ENCODE results near the gene AP1G1. TPM values are rescaled to one million over a fixed set of nuclear protein-coding genes. Genes with fewer than 3 reads are reported as not detected.
A peak's percentile ranks its signal among the peaks of the same experiment; 100 is the strongest.

The AP1G1 gene
- total RNA-seq (2021) (95.6 and 95.8 TPM in 2 replicates), Bru-seq, nascent RNA (percentile 90 among the genes with signal in this experiment), BruChase-seq, experiment 1, labeled RNA remaining after a 2-hour chase (percentile 93 among the genes with signal in this experiment), BruChase-seq, experiment 2, labeled RNA remaining after a 6-hour chase (percentile 94 among the genes with signal in this experiment)
- long read RNA-seq, full-length matches to known transcripts = 27 of 60 reads
- long read RNA-seq, partial matches to known transcripts = 5 of 60 reads
- long read RNA-seq, other reads (novel, unspliced or antisense) = 28 of 60 reads

- Histone ChIP-seq H3K9me3 (ENCODE audit: low read depth, low read length, poor library complexity, severe bottlenecking) (no peaks in the 10 kb centered on the region), H3K36me3 (ENCODE audit: insufficient read depth, low read length, poor library complexity, severe bottlenecking) (peaks cover 3% of the 10 kb centered on the region), H3K27ac (ENCODE audit: low read depth, low read length, poor library complexity, severe bottlenecking) (peak within 1 kb of the TSS; percentile 99), H3K27me3 (replicated peaks; ENCODE audit: insufficient read depth, low read depth, low read length, poor library complexity) (no peaks in the 10 kb centered on the region), H3K4me3 (ENCODE audit: low read depth, low read length, poor library complexity, severe bottlenecking) (peak within 1 kb of the TSS; percentile 87), H3K4me1 (ENCODE audit: insufficient read depth, low read length, poor library complexity, severe bottlenecking) (peaks cover 14% of the 10 kb centered on the region)
- BruUV-seq (replicated peaks) = no TSS peak
- TF ChIP-seq EZH2 (IDR thresholded peaks at IDR 0.05; ENCODE audit: borderline replicate concordance, low read depth, low read length, poor library complexity, severe bottlenecking) (no peak), CTCF (conservative IDR thresholded peaks at IDR 0.05; ENCODE audit: low read depth, low read length) (no peak)
- POLR2A ChIA-PET (ENCODE audit: low non-redundant PET) = interaction anchor here (0.5 kb wide), 1 partner anchor 17 kb away, joined by 3 read pairs; no protein-coding TSS in a partner anchor
- CTCF ChIA-PET = interaction anchor here (1.0 kb wide), 1 partner anchor 73 kb away, joined by 3 read pairs; no protein-coding TSS in a partner anchor
- DNase-seq (ENCODE audit: low spot score) = peak; percentile 99
- intact Hi-C loops (cut with micrococcal nuclease; ENCODE audit: unreplicated experiment) = loop anchor here (5.0 kb wide), 1 partner anchor 88 kb away; the partner anchor contains the start of gene IST1
These were observed at the start of gene AP1G1 for GRCh38 chr16:71808593-71809459. Gene AP1G1, minus strand, starts transcription at chr16:71808834. Its CDS starts 19,355 bp downstream, at chr16:71789479.

GRCh38 chr16:71855937-71856662 lies 47.5 kb upstream of the AP1G1 start:
- CTCF ChIA-PET = no interaction called here
- no peak overlapping the region for H3K4me3 ChIP-seq (ENCODE audit: low read depth, low read length, poor library complexity, severe bottlenecking)
- H3K27ac ChIP-seq (ENCODE audit: low read depth, low read length, poor library complexity, severe bottlenecking) = no peak overlapping the region
- POLR2A ChIA-PET (ENCODE audit: low non-redundant PET) = no interaction called here
- TF ChIP-seq CTCF (conservative IDR thresholded peaks at IDR 0.05; ENCODE audit: low read depth, low read length) (no peak), EZH2 (IDR thresholded peaks at IDR 0.05; ENCODE audit: borderline replicate concordance, low read depth, low read length, poor library complexity, severe bottlenecking) (no peak)
- H3K4me1 ChIP-seq (ENCODE audit: insufficient read depth, low read length, poor library complexity, severe bottlenecking) = no peaks in the 10 kb centered on the region
- H3K27me3 ChIP-seq (replicated peaks; ENCODE audit: insufficient read depth, low read depth, low read length, poor library complexity) = no peaks in the 10 kb centered on the region
- intact Hi-C loops (cut with micrococcal nuclease; ENCODE audit: unreplicated experiment) = no loop called here
- H3K36me3 ChIP-seq (ENCODE audit: insufficient read depth, low read length, poor library complexity, severe bottlenecking) = peaks cover 21% of the 10 kb centered on the region
- BruUV-seq (replicated peaks) = no TSS peak
- DNase-seq (ENCODE audit: low spot score) = no peak
- H3K9me3 ChIP-seq (ENCODE audit: low read depth, low read length, poor library complexity, severe bottlenecking) = no peaks in the 10 kb centered on the region

- TF ChIP-seq EZH2 (IDR thresholded peaks at IDR 0.05; ENCODE audit: borderline replicate concordance, low read depth, low read length, poor library complexity, severe bottlenecking) = no peak
- TF ChIP-seq CTCF (conservative IDR thresholded peaks at IDR 0.05; ENCODE audit: low read depth, low read length) = no peak
- intact Hi-C loops (cut with micrococcal nuclease; ENCODE audit: unreplicated experiment) = no loop called here
- H3K36me3 ChIP-seq (ENCODE audit: insufficient read depth, low read length, poor library complexity, severe bottlenecking) = peaks cover 25% of the 10 kb centered on the region
- no peaks in the 10 kb centered on the region for H3K9me3 ChIP-seq (ENCODE audit: low read depth, low read length, poor library complexity, severe bottlenecking)
- no peak for DNase-seq (ENCODE audit: low spot score)
- POLR2A ChIA-PET (ENCODE audit: low non-redundant PET) = no interaction called here
- CTCF ChIA-PET = no interaction called here
- H3K4me3 ChIP-seq (ENCODE audit: low read depth, low read length, poor library complexity, severe bottlenecking) = no peak overlapping the region
- no TSS peak for BruUV-seq (replicated peaks)
- no peaks in the 10 kb centered on the region for H3K27me3 ChIP-seq (replicated peaks; ENCODE audit: insufficient read depth, low read depth, low read length, poor library complexity)
- H3K4me1 ChIP-seq (ENCODE audit: insufficient read depth, low read length, poor library complexity, severe bottlenecking) = no peaks in the 10 kb centered on the region
- H3K27ac ChIP-seq (ENCODE audit: low read depth, low read length, poor library complexity, severe bottlenecking) = peak overlapping the region; percentile 22
These were observed 45.8 kb upstream of the AP1G1 start for GRCh38 chr16:71854369-71854948.

All from A673 (cell line).